ENCODE results near the gene UBE2Q1.

DNA sequence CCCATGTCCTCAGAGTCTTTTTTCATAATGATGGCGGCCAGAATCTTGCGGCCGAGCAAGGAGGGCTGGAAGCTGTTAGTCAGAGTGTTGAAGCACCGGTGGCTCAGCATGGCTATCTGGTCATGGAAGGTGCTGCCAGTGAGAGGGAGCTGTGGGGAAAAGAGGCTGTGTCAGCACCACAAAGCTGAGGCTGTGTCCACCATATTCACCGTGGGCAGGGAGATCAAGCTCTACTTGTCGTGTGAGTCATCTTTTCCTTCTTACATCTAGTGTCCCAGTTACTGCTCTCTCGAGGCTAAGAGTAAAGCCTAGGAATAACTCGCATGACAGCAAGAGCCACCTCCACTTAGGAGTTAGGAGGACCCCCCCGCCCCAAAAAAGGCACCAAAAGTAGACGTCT lies 31.3 kb upstream of the UBE2Q1 start:
- TF ChIP-seq POLR2A (IDR thresholded peaks at IDR 0.05) (no peak), CTCF (IDR thresholded peaks at IDR 0.05) (no peak)
